ENCODE results near the gene DUSP23. TPM values are rescaled to one million over a fixed set of nuclear protein-coding genes. Genes with fewer than 3 reads are reported as not detected.
A peak's percentile ranks its signal among the peaks of the same experiment; 100 is the strongest.

DUSP23 gene
- total RNA-seq, 2 donors from 2014 or later: 25.4 to 36.0 TPM

DNA sequence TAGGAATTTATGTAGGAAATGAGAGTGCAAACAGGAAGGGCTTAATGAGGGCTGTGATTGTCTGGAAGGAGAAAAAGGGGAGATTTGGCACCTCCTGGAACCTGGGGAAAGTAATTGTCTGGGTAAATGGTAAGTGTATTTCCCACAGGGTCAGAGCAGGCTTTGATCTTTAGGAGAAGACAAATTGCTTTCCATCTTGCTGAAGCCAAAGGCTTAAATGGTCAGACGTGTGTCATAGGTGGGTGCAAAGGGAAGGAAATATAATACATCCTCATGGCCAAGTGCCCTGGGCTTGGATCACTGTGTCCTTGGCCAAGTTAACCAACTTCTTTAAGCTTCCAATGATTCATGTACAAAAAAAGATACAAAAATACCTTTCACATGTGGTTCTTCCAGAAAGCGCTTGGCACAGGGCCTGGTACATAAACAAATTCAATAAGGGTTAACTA, 1.3 kb upstream of the DUSP23 start:
- intact Hi-C loops (cut with DNase I): no loop called here
- DNase-seq: peak; percentile 38
- no peak for ATAC-seq

DNA sequence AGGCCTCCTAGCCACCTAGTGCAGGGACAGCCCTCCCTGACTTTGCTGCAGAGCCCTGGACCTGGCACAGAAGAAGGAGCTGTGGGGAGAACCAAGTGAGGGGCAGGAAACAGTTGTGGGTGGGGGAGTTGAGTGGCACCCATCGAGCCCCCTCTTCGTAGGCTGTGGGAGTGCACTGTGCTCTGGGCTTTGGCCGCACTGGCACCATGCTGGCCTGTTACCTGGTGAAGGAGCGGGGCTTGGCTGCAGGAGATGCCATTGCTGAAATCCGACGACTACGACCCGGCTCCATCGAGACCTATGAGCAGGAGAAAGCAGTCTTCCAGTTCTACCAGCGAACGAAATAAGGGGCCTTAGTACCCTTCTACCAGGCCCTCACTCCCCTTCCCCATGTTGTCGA, 1.2 kb downstream of the DUSP23 start:
- ATAC-seq (no peak), DNase-seq (no peak)
- intact Hi-C loops (cut with DNase I): loop anchor here in 1 of 2 donors (5.0 to 10.0 kb wide), 3 partner anchors 70 to 567 kb away; no protein-coding TSS in a partner anchor

DNA sequence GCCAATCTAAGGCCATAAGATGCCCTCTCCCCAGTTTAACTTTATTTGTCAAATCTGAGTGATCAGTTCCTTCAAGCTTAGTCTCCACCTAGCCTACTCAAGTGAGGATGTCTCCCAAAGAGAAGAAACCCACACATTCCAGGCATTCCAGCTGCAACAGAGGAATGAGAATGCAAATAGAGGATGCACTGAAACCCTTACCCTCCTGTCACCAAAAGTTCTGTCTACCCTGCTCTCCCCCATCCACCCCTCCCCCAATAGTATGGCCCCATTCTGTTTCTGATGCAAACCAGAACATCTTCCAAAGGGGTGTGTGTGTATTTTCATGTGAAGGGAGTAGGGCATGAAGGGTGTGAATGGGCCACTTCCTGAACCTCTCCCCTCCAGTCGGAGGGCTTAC, 3.0 kb downstream of the DUSP23 start:
- ATAC-seq (no peak), DNase-seq (no peak)
- intact Hi-C loops (cut with DNase I): loop anchor here in 1 of 2 donors (5.0 to 10.0 kb wide), 3 partner anchors 69 to 569 kb away; no protein-coding TSS in a partner anchor

DNA sequence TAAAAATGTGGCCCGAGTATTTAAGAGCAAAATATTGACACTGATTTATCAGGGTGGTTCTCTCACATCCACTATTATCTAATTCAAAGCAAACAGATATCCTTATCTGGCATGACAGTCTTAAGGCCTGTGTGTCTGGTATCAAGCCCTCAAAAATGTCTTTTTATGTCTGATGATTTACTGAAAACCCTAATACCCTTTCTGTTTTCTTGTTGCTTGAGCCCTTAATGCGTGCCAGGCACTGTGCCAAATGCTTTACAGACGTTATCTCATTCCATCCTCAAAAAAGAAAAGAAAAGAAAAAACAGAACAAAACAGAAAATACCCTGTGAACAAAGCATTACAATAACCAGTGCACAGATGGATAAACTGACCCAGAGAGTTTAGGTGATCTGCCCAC, 5.7 kb downstream of the DUSP23 start:
- intact Hi-C loops (cut with DNase I): loop anchor here in 1 of 2 donors (10.0 kb wide), 1 partner anchor 572 kb away; no protein-coding TSS in a partner anchor
- DNase-seq (no peak), ATAC-seq (no peak)

DNA sequence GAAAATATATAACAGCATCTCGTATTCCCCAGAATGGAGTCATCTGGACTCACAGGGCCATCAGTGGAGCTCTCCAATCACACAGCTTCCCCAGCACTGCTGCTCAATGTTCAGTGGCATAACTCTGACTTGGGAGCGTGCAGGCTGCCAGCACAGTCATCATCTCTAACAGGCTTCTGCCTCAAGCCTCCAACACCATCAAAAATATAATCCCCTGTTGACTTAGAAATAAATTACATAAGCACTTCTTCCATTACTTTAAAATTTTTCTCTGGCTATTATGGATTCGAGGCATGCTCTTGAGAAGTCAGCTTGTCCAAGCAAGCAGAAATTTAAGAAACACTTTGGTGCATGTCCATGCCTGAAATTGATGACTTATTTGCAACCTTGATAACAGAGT, 6.2 kb downstream of the DUSP23 start:
- intact Hi-C loops (cut with DNase I): loop anchor here in 1 of 2 donors (10.0 kb wide), 1 partner anchor 572 kb away; no protein-coding TSS in a partner anchor
- ATAC-seq (peak in 1 of 2 donors; percentile 26), DNase-seq (no peak)

DNA sequence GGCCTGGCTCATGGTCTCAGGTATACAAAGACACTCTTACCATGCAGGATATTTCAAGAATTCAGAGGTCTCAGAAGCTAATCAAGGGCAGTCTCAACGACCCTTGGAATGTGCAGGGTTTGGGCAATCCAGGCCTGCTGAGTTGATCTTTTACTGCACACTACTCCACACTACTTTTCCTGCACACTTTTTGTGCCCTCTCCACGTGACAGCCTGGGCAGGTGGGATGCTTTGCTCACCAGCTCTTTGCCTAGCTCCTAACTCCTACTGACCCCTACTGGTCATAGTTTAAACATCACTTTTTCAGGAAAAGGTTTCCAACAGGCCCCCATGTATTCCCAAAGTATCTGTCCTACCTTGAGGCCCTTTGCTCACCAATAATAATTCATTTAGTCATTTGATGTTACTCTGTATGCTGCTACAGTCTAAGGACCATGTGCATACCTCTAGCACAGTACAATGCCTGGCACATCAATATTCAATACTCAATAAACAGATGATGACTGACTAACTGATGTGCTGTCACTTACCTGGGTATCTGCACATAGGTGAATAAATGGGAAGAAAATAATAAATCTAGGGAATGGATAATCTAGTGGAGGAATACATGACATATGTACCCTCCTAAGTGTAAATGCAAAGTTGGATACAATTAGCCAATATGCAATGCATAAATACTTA, 9.6 kb downstream of the DUSP23 start:
- intact Hi-C loops (cut with DNase I): no loop called here
- no peak for ATAC-seq
- no peak for DNase-seq

DNA sequence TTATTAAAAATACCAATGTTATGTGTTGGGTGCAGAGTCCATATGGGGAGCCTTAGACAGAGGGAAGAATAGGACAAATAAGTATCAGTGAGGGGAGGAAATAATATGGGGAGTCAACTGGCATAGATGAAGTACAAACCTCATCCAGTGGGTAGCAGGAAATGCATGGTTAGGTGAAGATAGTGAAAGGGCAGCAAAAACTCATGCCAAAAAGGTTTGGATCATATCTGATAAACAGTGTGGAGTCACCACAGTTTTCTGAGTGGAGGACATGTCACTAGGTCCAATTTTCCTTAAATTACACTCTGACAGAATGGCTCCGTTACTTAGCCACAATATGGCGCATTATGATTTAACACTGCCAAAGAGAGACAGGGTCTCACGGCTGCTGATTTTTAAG, 10.3 kb downstream of the DUSP23 start:
- ATAC-seq: no peak
- no peak for DNase-seq
- intact Hi-C loops (cut with DNase I): no loop called here

DNA sequence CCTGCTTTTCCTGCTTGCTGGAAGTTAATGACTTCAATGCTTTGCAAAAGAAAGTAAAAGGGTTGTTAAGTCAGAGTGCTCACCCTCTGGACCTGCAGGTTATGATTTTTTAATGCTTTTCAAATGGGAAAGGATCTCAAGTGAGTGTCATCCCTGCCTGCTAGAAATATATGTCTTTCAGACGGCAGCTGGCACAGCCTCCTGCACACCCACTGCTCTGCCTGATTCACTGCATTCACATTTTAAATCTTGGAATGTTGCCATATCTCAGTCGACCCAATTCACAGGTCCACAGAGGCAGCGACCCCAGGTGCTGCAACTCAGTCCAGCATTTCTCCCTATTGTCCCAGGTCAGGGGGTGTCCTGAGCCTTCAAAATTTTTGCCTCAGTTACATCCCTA, 10.7 kb downstream of the DUSP23 start:
- intact Hi-C loops (cut with DNase I): no loop called here
- DNase-seq (no peak), ATAC-seq (no peak)

DNA sequence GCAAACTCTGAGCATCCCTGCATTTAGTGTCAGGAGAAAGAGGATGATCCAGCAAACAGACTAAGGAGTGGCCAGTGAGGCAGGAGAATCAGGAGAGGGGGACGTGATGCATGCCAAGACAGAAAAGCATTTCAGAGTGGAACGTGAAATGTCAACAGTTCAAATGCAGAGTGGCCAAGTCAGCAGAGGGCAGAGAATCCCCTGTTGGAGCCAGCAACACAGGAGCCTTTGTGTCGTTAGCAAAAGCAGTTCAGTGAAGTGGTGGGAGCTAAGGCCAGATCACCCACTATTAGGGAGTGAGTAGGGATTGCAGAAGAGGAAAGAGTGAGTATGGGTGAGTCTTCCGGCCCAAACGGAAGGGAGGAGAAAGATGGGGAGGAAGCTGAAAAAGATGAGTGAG, 14.8 kb downstream of the DUSP23 start:
- intact Hi-C loops (cut with DNase I): loop anchor here in 1 of 2 donors (5.0 kb wide), 2 partner anchors 142 to 212 kb away; no protein-coding TSS in a partner anchor
- DNase-seq (no peak), ATAC-seq (no peak)

DNA sequence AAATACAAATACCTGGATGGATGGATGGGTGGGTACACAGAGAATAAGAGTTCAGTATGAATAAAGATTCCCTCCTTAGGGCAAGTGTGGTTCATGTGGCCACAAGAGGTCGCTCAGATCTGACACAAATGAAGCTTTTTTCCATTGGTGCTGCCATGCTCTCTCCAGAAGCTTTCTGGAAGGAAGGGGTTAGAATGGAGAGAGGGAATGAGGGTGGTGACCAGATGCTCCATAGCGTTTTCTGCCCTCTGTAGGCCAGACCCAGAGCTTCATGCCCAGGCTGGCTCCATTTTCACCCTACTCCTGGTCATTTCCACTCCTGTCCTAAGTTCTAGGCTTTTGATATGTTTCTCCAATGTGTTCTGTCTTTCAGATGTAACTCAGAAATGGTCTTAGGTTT, 18.1 kb downstream of the DUSP23 start:
- intact Hi-C loops (cut with DNase I): loop anchor here in 1 of 2 donors (1.0 to 5.0 kb wide), 3 partner anchors 92 to 208 kb away; no protein-coding TSS in a partner anchor
- DNase-seq (peak; percentile 77), ATAC-seq (peak; percentile 90 to 93)

DNA sequence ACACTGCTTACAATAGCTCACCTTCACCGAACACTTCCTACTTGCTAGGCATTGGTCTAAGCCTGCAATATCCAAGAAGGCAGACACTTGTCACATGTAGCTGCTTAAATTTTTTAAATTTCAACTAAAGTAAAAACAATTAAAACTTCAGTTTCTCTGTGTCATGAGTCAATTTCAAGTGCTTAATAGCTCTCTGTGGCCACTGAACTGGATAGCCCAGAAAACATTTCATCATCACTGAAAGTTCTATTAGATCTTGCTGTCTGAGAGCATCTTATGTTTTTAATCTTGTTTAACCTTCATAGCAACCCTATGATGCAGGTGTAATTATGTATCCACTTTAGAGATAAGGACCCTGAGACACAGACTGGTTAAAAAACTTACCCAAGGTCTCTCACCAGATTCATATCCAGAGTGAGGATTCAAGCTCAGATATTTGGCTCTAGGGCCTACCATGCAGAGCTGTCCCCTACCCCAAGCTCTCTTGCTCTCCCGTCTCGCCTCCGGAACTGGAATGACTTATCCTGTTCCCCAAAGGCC, 18.8 kb downstream of the DUSP23 start:
- intact Hi-C loops (cut with DNase I): loop anchor here in 1 of 2 donors (5.0 kb wide), 2 partner anchors 138 to 208 kb away; no protein-coding TSS in a partner anchor
- DNase-seq (no peak), ATAC-seq (no peak)

DNA sequence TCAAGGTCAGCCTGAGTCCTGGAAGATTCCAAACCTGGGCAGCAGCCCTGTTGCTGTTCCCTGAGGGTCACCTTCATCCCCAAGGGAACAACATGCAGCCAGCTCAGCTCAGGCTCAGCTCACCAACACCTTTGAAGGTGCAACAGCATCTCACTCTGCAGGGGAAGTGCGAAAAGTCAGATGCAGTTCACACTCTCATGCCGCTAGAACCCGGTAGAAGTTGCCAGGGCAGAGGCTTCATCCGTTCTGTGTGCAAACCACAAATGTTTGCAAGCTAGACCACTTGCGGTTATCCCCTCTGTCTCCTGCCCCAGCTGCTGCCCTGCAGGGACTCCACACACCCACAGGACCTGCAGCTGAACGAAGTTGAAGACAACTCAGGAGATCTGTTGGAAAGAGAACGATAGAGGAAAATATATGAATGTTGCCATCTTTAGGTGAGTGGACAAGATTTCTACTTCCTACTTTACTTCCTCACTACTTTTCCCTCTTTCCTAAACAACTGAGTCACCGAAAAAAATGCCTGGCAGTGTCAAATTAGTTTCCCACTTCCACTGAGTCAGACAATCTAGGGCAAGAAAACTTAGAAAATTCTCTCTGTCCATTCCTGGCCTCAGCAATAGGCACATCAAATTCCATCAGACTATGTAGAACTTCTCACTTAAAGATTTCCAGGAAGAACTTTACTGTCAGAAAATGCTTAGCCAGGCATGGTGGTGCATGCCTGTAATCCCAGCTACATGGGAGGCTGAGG, 19.6 kb downstream of the DUSP23 start:
- no peak for ATAC-seq
- intact Hi-C loops (cut with DNase I): loop anchor here in 1 of 2 donors (5.0 kb wide), 1 partner anchor 92 kb away; no protein-coding TSS in a partner anchor

DNA sequence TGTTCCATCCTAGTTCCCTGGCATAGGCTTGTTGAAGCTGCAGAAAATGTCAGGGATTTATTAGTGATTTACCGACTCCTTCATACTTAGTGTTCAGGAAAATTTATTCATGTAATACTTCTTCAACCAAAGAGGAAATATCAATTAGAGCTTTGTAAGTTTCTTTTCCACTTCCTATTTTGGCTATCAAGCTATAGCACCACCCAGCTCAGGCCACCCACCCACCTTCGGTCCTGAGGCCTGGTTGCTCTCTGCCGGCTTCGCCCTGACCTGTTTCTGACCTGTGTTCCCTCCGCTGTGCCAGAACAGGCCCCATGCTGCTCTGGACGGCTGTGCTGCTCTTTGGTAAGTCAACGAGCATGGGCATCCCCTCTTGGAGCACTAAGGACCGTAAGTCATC, 21.3 kb downstream of the DUSP23 start, which contains the start of gene FCRL6:
TSS of gene FCRL6 (plus strand) at position 250 of the 400 bp plus-strand sequence. CDS start at position 315, 65 bp downstream.
- ATAC-seq (no peak), DNase-seq (no peak)
- intact Hi-C loops (cut with DNase I): loop anchor here in 1 of 2 donors (5.0 kb wide), 1 partner anchor 90 kb away; no protein-coding TSS in a partner anchor

More for the DNA sequence above, 19.6 kb downstream of the DUSP23 start:
- no peak for DNase-seq

DNA sequence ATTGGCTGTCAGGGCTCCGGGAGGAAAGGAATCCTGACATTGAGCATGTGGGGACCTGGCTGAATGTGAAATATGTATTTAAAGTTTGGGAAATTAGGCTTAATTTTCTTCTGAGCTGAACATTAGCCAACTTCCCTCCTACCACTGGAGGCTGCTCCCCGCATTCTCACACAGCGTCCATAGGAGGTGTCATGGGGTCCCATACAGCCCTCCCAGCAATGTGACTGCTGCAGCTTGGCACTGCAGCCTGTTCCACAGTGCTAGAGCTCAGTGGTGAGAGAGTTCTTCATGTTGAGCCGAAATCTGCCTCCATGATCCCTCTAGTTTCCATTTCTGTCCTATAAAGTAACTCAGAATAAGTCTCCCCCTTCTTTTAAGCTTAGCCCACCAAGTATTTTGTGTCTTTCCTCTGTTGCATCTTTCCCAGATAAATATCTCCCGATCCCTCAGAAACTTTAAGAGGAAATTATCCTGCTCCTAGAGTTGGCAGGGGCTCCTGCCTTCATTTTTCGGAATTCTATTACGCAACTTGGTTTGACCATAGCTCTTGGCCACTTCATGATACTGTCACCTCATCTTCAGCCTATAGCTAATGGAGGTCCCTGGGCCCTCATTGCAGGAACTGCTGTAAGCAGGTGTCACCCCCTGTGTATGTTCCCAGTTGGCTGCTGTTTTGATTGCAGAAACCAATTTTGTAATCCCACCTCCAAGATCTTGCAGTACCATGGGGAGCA, 23.4 kb downstream of the DUSP23 start:
- intact Hi-C loops (cut with DNase I): loop anchor here in 1 of 2 donors (5.0 kb wide), 1 partner anchor 88 kb away; no protein-coding TSS in a partner anchor
- ATAC-seq (no peak), DNase-seq (no peak)

DNA sequence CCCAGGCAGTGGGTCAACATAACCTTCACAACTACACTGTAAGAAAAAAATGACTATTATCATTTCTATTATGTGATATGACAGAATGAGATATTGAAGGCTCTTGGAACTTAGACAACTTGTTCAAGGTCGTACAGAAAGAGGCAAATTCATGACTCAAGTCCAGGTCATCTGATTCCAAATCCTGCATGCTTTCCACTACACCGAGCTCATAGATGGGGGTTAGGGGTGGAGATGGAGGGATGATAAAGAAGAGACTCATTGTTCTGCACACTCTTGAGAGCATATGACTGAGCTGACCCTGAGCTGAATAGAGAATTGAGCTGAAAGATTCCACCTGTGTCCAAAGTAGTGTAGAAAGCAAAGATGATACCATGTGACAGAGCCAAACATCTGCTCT, 24.2 kb downstream of the DUSP23 start:
- intact Hi-C loops (cut with DNase I): loop anchor here in 1 of 2 donors (5.0 kb wide), 1 partner anchor 87 kb away; no protein-coding TSS in a partner anchor
- DNase-seq (no peak), ATAC-seq (no peak)

DNA sequence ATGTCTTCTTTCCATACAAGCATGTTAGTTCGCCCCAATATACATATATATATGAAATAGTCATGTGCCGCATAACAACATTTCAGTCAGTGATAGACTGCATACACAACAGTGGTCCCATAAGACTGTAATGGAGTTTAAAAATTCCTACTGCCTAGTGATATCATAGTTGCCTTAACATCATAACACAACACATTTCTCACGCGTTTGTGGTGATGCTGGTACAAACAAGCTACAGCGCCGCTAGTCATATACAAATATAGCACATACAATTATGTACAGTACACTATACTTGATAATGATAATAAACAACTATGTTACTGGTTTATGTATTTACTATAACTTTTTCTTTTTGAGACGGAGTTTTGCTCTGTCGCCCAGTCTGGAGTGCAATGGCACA, 35.2 kb downstream of the DUSP23 start:
- ATAC-seq: no peak
- intact Hi-C loops (cut with DNase I): no loop called here
- no peak for DNase-seq

DNA sequence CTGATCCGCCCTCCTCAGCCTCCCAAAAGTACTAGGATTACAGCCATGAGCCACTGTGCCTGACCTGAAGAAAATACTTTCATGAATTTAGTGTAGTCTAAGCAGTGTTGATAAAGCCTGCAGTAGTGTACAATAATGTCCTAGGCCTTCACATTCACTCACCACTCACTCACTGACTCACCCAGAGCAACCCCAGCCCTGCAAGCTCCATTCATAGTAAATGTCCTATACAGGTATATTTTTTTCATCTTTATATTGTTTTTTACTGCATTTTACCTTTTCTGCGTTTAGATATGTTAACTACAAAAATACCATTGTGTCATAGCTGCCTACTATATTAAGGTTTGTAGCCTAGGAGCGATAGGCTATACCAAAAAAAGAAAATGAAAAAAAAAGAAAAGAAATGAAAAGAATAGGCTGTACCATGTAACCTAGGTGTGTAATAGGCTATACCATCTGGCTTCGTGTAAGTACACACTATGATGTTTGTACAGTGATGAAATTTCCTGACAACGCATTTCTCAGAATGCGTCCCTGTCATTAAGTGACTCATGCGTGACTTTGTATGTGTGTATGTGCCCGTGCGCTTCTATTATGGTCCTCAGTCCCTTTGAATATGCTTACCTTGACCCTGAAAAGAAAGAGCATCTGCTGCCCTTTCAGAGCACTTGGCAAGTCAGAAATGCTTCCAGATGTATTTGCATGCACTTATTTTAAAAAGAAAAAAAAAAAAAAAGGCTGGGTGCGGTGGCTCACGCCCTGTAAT, 36.7 kb downstream of the DUSP23 start:
- DNase-seq (no peak), ATAC-seq (no peak)
- intact Hi-C loops (cut with DNase I): no loop called here
